H7 (cell line): ENCODE measurements around the gene C1QTNF7. TPM values are rescaled to one million over a fixed set of nuclear protein-coding genes. Genes with fewer than 3 reads are reported as not detected.

Experiments used
- DNase-seq: peaks from one replicate; pipeline ENCODE4 v3.0.0; 2012
- H3K27me3 ChIP-seq: 2 replicates; pipeline ENCODE4 v1.6.0; 2011; ENCODE audit warnings: mild to moderate bottlenecking, low read length; ENCODE audit not compliant: control insufficient read depth, insufficient read depth
- H3K36me3 ChIP-seq: replicated peaks from 2 replicates; pipeline ENCODE4 v1.5.1; 2011; ENCODE audit warnings: low read length; ENCODE audit not compliant: control insufficient read depth, insufficient read depth
- H3K4me3 ChIP-seq: 2 replicates; pipeline ENCODE4 v1.5.1; 2011; ENCODE audit warnings: low read depth, mild to moderate bottlenecking, control low read depth, low read length, moderate library complexity; ENCODE audit not compliant: insufficient read depth
- total RNA-seq: library from RNA; depleted of rRNA; stranded (reverse); fragments of >200 nt; shearing (Covaris generic); gene quantifications from 2 replicates; pipeline ENCODE4 v1.2.3, GENCODE V29; 2014; rRNA removed

The C1QTNF7 gene
- total RNA-seq, 1 experiment from 2014 or later = not detected

DNA sequence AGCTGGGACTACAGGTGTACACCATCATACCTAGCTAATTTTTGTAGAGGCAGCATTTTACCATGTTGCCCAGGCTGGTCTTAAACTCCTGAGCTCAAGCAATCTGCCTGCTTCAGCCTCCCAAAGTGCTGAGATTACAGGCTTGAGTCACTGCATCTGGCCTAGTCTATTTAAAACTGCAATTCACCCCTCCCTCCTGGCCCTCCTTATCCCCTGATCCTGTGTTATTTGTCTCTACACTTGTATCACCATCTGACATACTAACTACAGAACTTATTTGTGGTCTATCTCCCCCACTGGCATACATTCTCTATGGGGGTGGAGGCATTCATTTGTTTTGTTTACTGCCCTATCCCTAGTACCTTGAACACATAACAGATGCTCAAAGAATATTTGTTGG is 65.6 kb downstream of the C1QTNF7 start:
- Histone ChIP-seq H3K27me3 (no peaks in the 10 kb centered on the region), H3K36me3 (no peaks in the 10 kb centered on the region), H3K4me3 (no peak overlapping the region)
- DNase-seq = no peak

DNA sequence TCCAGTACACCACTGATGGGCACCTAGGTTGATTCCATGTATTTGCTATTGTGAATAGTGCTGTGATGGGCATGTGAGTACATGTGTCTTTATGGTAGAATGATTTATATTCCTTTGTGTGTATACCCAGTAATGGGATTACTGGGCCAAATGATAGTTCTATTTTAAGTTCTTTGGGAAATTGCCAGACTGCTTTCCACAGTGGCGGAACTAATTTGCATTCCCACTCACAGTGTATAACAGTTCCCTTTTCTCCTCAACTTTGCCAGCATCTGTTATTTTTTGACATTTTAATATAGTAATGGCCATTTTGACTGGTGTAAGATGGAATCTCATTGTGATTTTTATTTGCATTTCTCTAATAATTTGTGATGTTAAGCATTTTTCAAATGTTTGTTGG is 67.8 kb downstream of the C1QTNF7 start:
- H3K27me3 ChIP-seq = no peaks in the 10 kb centered on the region
- DNase-seq = no peak
- no peak overlapping the region for H3K4me3 ChIP-seq
- H3K36me3 ChIP-seq = no peaks in the 10 kb centered on the region

Other genes starting within 250 kb of the C1QTNF7 start
- gene CC2D2A, start 41.8 kb downstream of the C1QTNF7 start, total RNA-seq = 9.6 and 12.9 TPM in 2 replicates
- 80.8 and 91.6 TPM in 2 replicates for gene FBXL5, start 227.3 kb downstream of the C1QTNF7 start, total RNA-seq